OCI-LY3 (cell line): Measurements from ENCODE around the gene MICALL1.

Experiments
- EZH2phosphoT487 ChIP-seq: fragments of 200-600 bp; shearing (Covaris generic); IDR thresholded peaks from 2 replicates; pipeline ENCODE4 v1.6.1; 2018; ENCODE audit warnings: antibody characterized with exemption, mixed run types, low read depth
- TF ChIP-seq, protein P1 (sequence below): fragments of 200-600, 300-600 bp; sonication (generic); IDR thresholded peaks from 2 replicates; pipeline ENCODE4 v1.5.1; 2014; ENCODE audit warnings: antibody characterized with exemption, low read length, low read depth

DNA sequence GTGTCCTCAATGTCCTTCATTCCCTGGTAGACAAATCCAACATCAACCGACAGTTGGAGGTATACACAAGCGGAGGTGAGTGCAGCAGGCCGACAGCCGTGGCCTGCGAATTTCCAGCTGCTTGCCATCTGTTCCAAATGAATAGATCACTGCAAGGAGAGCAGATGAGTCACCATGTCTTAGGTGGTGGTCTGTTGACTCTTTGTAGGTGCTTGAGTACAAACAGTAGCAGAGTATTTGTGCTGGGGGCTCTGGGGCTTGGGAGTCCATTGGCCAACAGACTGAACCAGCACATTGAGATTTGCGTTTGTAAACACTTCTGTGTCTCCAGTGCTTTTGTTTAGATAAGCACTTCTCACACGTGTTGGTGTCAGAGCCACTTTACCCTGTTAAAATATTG is 35.8 kb upstream of the MICALL1 start:
- TF ChIP-seq, protein P1, sequence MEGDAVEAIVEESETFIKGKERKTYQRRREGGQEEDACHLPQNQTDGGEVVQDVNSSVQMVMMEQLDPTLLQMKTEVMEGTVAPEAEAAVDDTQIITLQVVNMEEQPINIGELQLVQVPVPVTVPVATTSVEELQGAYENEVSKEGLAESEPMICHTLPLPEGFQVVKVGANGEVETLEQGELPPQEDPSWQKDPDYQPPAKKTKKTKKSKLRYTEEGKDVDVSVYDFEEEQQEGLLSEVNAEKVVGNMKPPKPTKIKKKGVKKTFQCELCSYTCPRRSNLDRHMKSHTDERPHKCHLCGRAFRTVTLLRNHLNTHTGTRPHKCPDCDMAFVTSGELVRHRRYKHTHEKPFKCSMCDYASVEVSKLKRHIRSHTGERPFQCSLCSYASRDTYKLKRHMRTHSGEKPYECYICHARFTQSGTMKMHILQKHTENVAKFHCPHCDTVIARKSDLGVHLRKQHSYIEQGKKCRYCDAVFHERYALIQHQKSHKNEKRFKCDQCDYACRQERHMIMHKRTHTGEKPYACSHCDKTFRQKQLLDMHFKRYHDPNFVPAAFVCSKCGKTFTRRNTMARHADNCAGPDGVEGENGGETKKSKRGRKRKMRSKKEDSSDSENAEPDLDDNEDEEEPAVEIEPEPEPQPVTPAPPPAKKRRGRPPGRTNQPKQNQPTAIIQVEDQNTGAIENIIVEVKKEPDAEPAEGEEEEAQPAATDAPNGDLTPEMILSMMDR = no peak
- no peak for TF ChIP-seq EZH2phosphoT487
